BLaER1 treated with 17β-estradiol and CSF1 and Interleukin-3, amounts not matched to agents 10 nM and 100 nM (cell line): Measurements from ENCODE around the gene JAK1.

Source experiments
- H3K27ac ChIP-seq, 11 experiments: shearing (Covaris generic); formaldehyde crosslinking; 2 replicates each; pipeline ENCODE4 v1.8.1; 2022
- H3K27me3 ChIP-seq, 11 experiments: shearing (Covaris generic); formaldehyde crosslinking; 2 replicates each; pipeline ENCODE4 v1.8.1; 2022
- H3K36me3 ChIP-seq, 11 experiments: shearing (Covaris generic); formaldehyde crosslinking; 2 replicates each; pipeline ENCODE4 v1.8.1; 2022
- H3K4me1 ChIP-seq, 10 experiments: shearing (Covaris generic); formaldehyde crosslinking; 2 replicates each; pipeline ENCODE4 v1.8.1; 2022
- H3K4me2 ChIP-seq, 11 experiments: shearing (Covaris generic); formaldehyde crosslinking; 2 replicates each; pipeline ENCODE4 v1.8.1; 2022
- H3K4me3 ChIP-seq, 10 experiments: shearing (Covaris generic); formaldehyde crosslinking; 2 replicates each; pipeline ENCODE4 v1.8.1; 2022
- H3K9ac ChIP-seq, 11 experiments: shearing (Covaris generic); formaldehyde crosslinking; 2 replicates each; pipeline ENCODE4 v1.8.1; 2022
- H3K9me3 ChIP-seq, 11 experiments: shearing (Covaris generic); formaldehyde crosslinking; replicated peaks in 1 of 11; 2 replicates each; pipeline ENCODE4 v1.8.1; 2022
- H4K20me1 ChIP-seq, 11 experiments: shearing (Covaris generic); formaldehyde crosslinking; 2 replicates each; pipeline ENCODE4 v1.8.1; 2022
- Cebpa-rat ChIP-seq, 11 experiments: shearing (Covaris generic); IDR thresholded peaks; 2 replicates each; pipeline ENCODE4 v1.8.1; 2022

Gene JAK1

DNA sequence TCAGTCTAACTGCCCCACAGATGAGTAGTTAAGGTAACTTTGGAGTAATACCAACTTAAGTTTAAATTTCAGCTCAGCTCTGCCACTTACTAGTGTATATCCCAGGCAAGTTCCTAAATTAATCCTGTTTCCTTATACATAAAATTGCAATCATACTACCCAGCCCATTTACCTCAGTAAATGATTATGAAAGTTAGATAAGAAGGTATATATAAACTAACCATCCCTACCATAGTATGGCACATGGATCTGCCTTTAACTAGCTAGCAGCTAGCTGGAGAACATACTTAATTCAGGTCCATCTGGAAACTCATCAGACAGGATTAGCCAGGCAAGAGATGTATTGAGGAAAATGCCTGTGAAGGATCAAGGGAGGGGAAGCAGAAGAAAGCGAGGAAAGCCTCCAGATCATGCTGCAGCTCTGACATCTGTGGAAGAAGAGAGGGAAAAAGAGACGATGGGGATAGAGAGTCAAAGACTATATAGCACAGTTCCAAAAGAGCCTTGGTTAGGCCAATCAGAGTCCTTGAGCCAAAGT lies 8.0 kb upstream of the JAK1 start:
- H3K27me3 ChIP-seq, result no peaks in the 10 kb centered on the region
- no peaks in the 10 kb centered on the region for H4K20me1 ChIP-seq
- H3K4me2 ChIP-seq, result no peak overlapping the region
- TF ChIP-seq Cebpa-rat (IDR thresholded peaks at IDR 0.05), result no peak
- peaks cover 0 to 8% (median 4%) of the 10 kb centered on the region in 10 experiments; a peak in 14 of 20 replicates for H3K4me1 ChIP-seq
- H3K27ac ChIP-seq, result no peak overlapping the region
- no peak overlapping the region for H3K4me3 ChIP-seq
- no peaks in the 10 kb centered on the region for H3K36me3 ChIP-seq
- H3K9ac ChIP-seq, result no peak overlapping the region
- H3K9me3 ChIP-seq, result no peaks in the 10 kb centered on the region

DNA sequence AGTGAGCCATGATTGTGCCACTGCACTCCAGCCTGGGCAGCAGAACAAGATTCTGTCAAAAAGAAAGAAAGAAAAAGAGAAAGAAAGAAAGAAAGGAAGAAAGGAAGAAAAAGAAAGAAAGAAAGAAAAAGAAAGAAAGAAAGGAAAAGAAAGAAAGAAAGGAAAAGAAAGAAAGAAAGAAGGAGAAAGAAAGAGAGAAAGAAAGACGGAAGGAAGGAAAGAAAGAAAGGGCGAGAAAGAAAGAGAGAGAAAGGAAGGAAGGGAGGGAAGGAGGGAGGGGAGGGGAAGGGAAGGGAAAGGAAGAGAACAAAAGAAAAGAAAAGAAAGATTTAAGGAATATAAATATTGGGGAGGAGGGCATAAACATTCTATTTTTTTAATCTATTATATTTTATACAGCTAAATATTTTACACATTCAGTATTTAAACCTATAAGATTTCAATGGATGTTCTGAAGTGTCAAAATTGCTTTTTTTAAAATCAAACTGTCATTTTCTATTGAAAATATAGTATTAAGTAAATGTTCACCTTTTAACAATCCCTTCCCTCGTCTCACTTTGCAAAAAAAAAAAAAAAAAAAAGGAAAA lies 6.8 kb upstream of the JAK1 start:
- TF ChIP-seq Cebpa-rat (IDR thresholded peaks at IDR 0.05), result no peak

DNA sequence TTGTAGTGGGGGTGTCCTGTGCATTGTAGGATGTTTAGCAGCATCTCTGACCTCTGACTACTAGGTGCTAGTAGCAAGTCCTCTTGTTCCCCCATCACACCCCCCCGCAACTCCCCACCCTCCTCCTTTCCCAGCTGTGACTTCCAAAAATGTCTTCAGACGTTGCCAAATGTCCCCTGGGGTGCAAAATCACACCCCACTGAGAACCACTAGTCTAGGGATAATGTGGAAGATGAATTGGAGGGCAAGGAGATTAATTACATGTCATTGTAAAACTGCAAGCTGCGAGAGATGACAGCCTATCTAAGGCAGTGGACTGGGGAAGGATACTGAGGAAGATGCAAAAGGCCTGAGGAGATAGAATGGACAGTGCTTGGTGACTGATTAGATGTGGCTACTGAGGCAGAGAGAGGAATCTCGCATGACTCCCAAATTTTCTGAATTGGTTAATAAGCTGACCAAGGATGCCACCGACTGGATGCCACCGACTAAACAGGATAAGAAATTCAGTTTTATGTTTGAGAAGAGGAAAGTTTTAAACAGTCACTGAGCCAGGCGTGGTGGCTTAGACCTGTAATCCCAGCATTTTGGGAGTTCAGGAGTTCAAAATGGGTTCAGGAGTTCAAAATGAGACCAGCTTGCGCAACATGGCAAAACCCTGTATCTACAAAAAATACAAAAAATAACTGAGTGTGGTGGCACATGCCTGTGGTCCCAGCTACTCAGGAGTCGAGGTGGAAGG lies 3.1 kb upstream of the JAK1 start:
- H3K9me3 ChIP-seq, result no peaks in the 10 kb centered on the region
- H3K4me1 ChIP-seq, result peaks cover 16 to 38% (median 33%) of the 10 kb centered on the region in 10 experiments
- no peak overlapping the region for H3K9ac ChIP-seq
- no peaks in the 10 kb centered on the region for H3K27me3 ChIP-seq
- H3K4me3 ChIP-seq, result no peak overlapping the region
- peak overlapping the region in 9 of 11 experiments; percentile 2 to 44 (median 16); a peak in 10 of 22 replicates for H3K4me2 ChIP-seq
- TF ChIP-seq Cebpa-rat (IDR thresholded peaks at IDR 0.05), result peak in 5 of 11 experiments; percentile 30 to 68 (median 36); a peak in 6 of 22 replicates
- no peak overlapping the region for H3K27ac ChIP-seq
- H4K20me1 ChIP-seq, result peaks cover 10 to 17% (median 15%) of the 10 kb centered on the region in 11 experiments; a peak in 18 of 22 replicates
- no peaks in the 10 kb centered on the region for H3K36me3 ChIP-seq

More for the DNA sequence above, 6.8 kb upstream of the JAK1 start:
- Histone ChIP-seq H3K27ac (no peak overlapping the region), H3K9me3 (no peaks in the 10 kb centered on the region), H4K20me1 (no peaks in the 10 kb centered on the region), H3K4me2 (no peak overlapping the region), H3K9ac (no peak overlapping the region), H3K36me3 (no peaks in the 10 kb centered on the region), H3K4me3 (no peak overlapping the region), H3K4me1 (peaks cover 0 to 13% (median 10%) of the 10 kb centered on the region in 10 experiments; a peak in 13 of 20 replicates), H3K27me3 (no peaks in the 10 kb centered on the region)

DNA sequence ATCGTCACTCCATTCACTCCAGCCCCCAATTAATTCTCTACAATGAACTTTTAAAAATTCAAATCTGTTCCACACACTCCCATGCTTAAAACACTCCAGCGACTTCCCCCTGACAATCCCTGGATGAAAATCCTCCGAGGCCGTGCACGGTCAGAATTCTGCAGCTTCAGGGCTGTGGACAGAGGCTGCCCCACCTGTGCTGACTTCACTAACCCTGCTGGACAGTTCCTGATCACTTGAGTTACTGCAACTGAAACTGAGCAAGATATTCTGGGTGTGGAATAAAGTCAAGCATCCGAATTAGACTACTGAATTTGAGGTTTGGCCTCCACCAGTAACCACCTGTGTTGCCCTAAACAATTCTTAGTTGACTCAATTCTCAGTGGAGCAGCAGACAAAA lies 1.0 kb upstream of the JAK1 start:
- Histone ChIP-seq H3K4me2 (peak overlapping the region; percentile 79 to 96 (median 88)), H3K36me3 (no peaks in the 10 kb centered on the region), H3K4me1 (peaks cover 37 to 59% (median 54%) of the 10 kb centered on the region in 10 experiments), H3K27ac (no peak overlapping the region), H4K20me1 (peaks cover 24 to 38% (median 35%) of the 10 kb centered on the region in 11 experiments; a peak in 20 of 22 replicates), H3K4me3 (no peak overlapping the region), H3K27me3 (no peaks in the 10 kb centered on the region), H3K9me3 (no peaks in the 10 kb centered on the region), H3K9ac (peak overlapping the region in 1 of 11 experiments; percentile 21; a peak in 1 of 22 replicates)
- TF ChIP-seq Cebpa-rat (IDR thresholded peaks at IDR 0.05), result no peak

DNA sequence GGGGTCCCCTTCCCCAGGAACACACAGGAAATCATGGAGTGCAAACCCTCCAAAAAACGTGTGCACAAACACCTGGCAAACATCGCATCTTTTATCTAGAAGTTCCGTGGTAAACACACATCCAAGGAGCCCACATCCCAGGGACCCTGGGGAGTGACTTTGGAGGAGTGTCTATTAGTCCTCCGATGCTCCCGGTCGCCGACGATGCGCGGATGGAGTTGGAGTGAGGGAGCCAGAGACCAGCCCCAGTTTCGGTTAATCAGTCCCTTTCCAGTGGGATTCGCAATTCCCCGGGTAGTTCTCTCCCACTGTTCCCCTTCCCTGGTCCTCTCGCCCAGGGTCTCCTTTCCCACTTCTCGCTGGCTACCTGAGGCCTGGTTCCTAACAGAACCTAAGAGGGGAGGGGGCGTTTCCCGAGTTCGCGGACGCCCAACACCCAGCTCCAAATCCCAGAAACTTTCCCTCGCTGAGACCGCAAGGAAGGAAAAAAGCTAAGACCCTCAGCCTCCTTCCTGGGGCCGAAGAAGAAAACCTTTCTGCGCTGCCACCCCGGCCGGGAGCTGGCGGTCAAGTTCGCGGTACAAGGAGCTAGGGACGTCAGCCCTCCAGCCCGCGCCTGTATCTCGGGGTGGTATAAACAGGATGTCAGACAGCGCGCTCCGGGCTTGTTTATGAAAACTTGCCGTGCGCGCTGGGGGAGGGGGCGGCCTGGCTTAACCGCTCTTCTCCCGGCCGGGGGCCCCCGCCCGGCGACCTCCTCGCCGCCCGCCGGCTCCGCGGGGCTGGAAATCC lies 787 bp downstream of the JAK1 start:
- H3K4me1 ChIP-seq, result peaks cover 55 to 77% (median 72%) of the 10 kb centered on the region in 10 experiments

DNA sequence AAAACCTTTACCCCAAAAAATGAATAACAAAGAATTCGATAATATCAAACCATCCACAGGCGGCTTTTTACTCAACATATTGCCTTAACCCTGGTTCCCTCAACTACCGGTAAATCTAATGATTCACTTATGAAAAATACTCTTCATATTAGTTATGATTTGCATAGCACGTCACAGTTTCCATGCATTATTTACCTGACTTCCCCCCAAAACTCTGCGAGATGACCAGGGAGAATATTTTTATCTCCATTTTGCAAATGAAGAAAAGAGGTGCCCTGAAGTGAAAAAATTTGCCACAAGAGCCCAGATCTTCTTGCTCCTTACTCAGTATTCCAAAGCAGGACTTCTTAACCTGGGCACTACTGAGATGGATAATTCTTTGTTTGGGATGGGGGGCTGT lies 2.9 kb downstream of the JAK1 start:
- no peaks in the 10 kb centered on the region for H3K9me3 ChIP-seq
- H3K4me3 ChIP-seq, result no peak overlapping the region
- no peak for TF ChIP-seq Cebpa-rat (IDR thresholded peaks at IDR 0.05)
- 0 out of 22 replicates have a peak, but pooled peaks cover 0 to 4% (median 0%) of the 10 kb centered on the region in 11 experiments for H3K36me3 ChIP-seq
- H3K27ac ChIP-seq, result no peak overlapping the region
- peak overlapping the region; percentile 73 to 99 (median 93); a peak in 21 of 22 replicates for H3K4me2 ChIP-seq
- H3K4me1 ChIP-seq, result peaks cover 58 to 76% (median 72%) of the 10 kb centered on the region in 10 experiments
- peaks cover 40 to 76% (median 70%) of the 10 kb centered on the region in 11 experiments; a peak in 21 of 22 replicates for H4K20me1 ChIP-seq
- no peak overlapping the region for H3K9ac ChIP-seq
- no peaks in the 10 kb centered on the region for H3K27me3 ChIP-seq

More for the DNA sequence above, 787 bp downstream of the JAK1 start:
- Histone ChIP-seq H3K9me3 (no peaks in the 10 kb centered on the region), H4K20me1 (peaks cover 36 to 56% (median 53%) of the 10 kb centered on the region in 11 experiments; a peak in 21 of 22 replicates), H3K27me3 (no peaks in the 10 kb centered on the region), H3K36me3 (0 out of 22 replicates have a peak, but pooled peaks cover 0 to 4% (median 0%) of the 10 kb centered on the region in 11 experiments), H3K4me3 (peak overlapping the region; percentile 82 to 99 (median 96)), H3K9ac (peak overlapping the region; percentile 95 to 99 (median 98)), H3K27ac (peak overlapping the region; percentile 94 to 99 (median 98)), H3K4me2 (peak overlapping the region; percentile 73 to 99 (median 93))
- TF ChIP-seq Cebpa-rat (IDR thresholded peaks at IDR 0.05), result no peak

DNA sequence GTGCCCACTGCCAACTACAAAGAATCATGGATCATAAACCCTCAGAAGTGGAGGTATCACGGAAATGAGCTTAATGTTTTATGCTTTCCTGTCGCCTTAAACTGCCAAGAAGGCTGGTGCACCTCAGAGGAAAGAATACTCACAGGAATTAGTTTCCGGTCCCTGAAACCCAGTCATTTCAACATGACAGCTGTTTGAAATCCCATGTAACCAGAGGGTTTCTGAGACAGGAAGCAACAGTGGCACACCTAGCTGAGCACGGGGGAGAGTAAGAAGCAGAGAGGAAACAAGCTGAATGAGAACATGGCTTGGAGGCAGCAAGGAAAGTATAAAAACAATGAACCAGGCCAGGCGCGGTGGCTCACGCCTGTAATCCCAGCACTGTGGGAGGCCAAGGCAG lies 3.9 kb downstream of the JAK1 start:
- TF ChIP-seq Cebpa-rat (IDR thresholded peaks at IDR 0.05), result no peak
- Histone ChIP-seq H3K27ac (peak overlapping the region in 9 of 11 experiments; percentile 3 to 55 (median 42); a peak in 13 of 22 replicates), H3K9ac (peak overlapping the region in 6 of 11 experiments; percentile 4 to 40 (median 22); a peak in 6 of 22 replicates), H3K4me2 (peak overlapping the region; percentile 73 to 99 (median 93)), H3K9me3 (no peaks in the 10 kb centered on the region), H3K4me3 (no peak overlapping the region; a peak in 1 of 20 replicates), H3K27me3 (no peaks in the 10 kb centered on the region), H4K20me1 (peaks cover 40 to 87% (median 76%) of the 10 kb centered on the region in 11 experiments; a peak in 21 of 22 replicates), H3K36me3 (0 out of 22 replicates have a peak, but pooled peaks cover 0 to 4% (median 0%) of the 10 kb centered on the region in 11 experiments), H3K4me1 (peaks cover 63 to 83% (median 72%) of the 10 kb centered on the region in 10 experiments)

DNA sequence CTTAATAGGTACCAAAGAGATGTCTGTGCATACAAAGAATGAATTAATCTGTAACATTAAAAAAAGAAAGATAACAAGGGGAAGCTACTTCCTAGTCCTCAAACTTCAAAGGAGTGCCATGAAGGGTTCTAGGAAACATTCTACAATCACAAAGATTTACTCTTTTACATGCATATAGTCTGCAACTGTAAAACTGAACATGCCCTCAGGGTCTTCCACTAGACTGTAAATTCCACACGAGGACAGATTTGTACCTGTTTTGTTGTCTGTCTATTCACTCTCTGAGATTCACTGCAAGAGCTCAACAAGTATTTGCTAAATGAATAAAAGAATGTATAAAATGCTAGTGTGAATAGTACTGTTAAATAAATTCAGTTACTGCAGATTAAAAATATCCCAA lies 4.4 kb downstream of the JAK1 start:
- H3K9me3 ChIP-seq, result no peaks in the 10 kb centered on the region
- H4K20me1 ChIP-seq, result peaks cover 41 to 92% (median 81%) of the 10 kb centered on the region in 11 experiments
- peak overlapping the region; percentile 73 to 99 (median 93); a peak in 21 of 22 replicates for H3K4me2 ChIP-seq
- H3K4me3 ChIP-seq, result no peak overlapping the region
- 0 out of 22 replicates have a peak, but pooled peaks cover 0 to 4% (median 0%) of the 10 kb centered on the region in 11 experiments for H3K36me3 ChIP-seq
- 0 out of 22 replicates have a peak overlapping the region, but pooled peaks of 2 of the 11 experiments have one; percentile 4 to 34 for H3K9ac ChIP-seq
- H3K27ac ChIP-seq, result peak overlapping the region in 7 of 11 experiments; percentile 3 to 55 (median 42); a peak in 9 of 22 replicates
- peaks cover 63 to 83% (median 72%) of the 10 kb centered on the region in 10 experiments for H3K4me1 ChIP-seq
- no peak for TF ChIP-seq Cebpa-rat (IDR thresholded peaks at IDR 0.05)
- no peaks in the 10 kb centered on the region for H3K27me3 ChIP-seq
